Measurements from ENCODE around the gene SLFNL1. TPM values are rescaled to one million over a fixed set of nuclear protein-coding genes. Genes with fewer than 3 reads are reported as not detected.

Gene SLFNL1
- total and polyA plus RNA-seq, 2 donors (not counting 1 experiment from before 2014, with no cell fraction given), result 0.01 to 0.66 TPM

DNA sequence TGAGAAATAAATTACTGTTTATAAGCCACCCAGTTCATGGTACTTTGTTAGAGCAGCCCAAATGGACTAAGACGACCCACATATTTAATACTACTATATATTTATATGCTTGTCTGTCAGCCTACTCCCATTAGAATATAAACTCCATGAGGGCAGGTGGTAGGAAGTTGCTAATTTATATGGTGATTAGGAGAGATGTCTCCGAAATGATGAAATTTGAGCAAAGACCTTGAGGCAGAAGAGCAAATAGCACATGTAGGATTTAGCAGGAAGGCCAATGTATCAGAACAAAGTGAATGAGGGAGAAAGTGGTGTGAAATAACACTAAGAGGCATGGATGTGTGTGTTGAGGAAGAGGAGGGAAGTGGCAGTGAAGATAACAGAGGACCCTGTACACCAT lies 10.6 kb upstream of the SLFNL1 start:
- Histone ChIP-seq H3K4me2 (ENCODE audit: extremely low read depth, insufficient read depth, low read length) (no peak overlapping the region), H3K4me3 (replicated peaks in 1 of 4; ENCODE audit: control extremely low read depth in 1 of 4, insufficient read depth in 1 of 4, low read depth in 3 of 4, low read length in 4 of 4) (no peak overlapping the region), H3K27me3 (ENCODE audit: control insufficient read depth, insufficient read depth, low read length) (no peaks in the 10 kb centered on the region), H4K20me1 (ENCODE audit: control insufficient read depth, extremely low read depth, insufficient read depth, low read length) (no peaks in the 10 kb centered on the region), H3K79me2 (ENCODE audit: control insufficient read depth, insufficient read depth, low read length) (no peaks in the 10 kb centered on the region), H3K36me3 (ENCODE audit: control insufficient read depth, insufficient read depth, low read length) (peaks cover 4% of the 10 kb centered on the region), H3K27ac (ENCODE audit: insufficient read depth, low read length) (no peak overlapping the region), H3K9me3 (ENCODE audit: control insufficient read depth, insufficient read depth, low read depth, low read length) (no peaks in the 10 kb centered on the region), H3K9ac (ENCODE audit: insufficient read depth, low read length) (no peak overlapping the region), H2AFZ (ENCODE audit: low read length) (no peak overlapping the region), H3K4me1 (ENCODE audit: control insufficient read depth, extremely low read depth, insufficient read depth, low read length) (no peaks in the 10 kb centered on the region)
- TF ChIP-seq, protein P1, sequence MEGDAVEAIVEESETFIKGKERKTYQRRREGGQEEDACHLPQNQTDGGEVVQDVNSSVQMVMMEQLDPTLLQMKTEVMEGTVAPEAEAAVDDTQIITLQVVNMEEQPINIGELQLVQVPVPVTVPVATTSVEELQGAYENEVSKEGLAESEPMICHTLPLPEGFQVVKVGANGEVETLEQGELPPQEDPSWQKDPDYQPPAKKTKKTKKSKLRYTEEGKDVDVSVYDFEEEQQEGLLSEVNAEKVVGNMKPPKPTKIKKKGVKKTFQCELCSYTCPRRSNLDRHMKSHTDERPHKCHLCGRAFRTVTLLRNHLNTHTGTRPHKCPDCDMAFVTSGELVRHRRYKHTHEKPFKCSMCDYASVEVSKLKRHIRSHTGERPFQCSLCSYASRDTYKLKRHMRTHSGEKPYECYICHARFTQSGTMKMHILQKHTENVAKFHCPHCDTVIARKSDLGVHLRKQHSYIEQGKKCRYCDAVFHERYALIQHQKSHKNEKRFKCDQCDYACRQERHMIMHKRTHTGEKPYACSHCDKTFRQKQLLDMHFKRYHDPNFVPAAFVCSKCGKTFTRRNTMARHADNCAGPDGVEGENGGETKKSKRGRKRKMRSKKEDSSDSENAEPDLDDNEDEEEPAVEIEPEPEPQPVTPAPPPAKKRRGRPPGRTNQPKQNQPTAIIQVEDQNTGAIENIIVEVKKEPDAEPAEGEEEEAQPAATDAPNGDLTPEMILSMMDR (conservative IDR thresholded peaks at IDR 0.05 in 1 of 2, IDR thresholded peaks at IDR 0.05 in 1 of 2; ENCODE audit: low read depth in 1 of 2, low read length in 2 of 2), result no peak
- no peak for TF ChIP-seq EZH2 (IDR thresholded peaks at IDR 0.05; ENCODE audit: low read length, missing control alignments)
- DNase-seq (ENCODE audit: low read depth in 2 of 2), result no peak

DNA sequence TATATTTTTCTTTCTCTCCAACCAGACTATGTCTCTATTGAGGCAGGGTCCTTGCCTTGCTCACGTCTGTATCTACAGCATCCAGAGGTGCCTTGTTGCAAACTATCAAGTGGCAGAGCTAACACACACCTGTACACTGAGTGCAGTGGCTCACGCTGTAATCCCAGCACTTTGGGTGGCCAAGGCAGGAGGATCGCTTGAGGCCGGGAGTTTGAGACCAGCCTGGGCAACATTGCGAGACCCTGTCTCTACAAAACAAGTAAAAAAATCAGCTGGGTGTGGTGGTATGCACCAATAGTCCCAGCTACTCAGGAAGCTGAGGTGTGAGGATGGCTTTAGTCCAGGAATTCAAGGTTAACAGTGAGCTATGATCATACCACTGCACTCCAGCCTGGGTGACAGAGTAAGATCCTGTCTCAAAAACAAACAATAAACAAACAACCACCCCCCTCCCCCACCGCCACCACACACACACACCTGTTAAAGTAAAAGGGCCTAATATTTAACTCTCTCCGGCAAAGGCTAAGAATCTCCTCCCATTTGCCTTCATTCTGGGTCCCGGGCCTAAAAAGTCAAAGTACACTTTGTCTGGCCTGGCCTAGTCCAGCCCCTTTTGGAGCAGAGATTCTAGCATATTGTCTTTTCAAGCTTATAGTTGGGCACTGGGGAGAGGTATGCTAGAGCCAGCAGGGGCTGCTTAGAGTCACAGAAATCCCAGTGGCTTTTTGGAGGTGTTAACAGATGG lies 9.5 kb upstream of the SLFNL1 start:
- no peak overlapping the region for H3K4me3 ChIP-seq (replicated peaks in 1 of 4; ENCODE audit: control extremely low read depth in 1 of 4, insufficient read depth in 1 of 4, low read depth in 3 of 4, low read length in 4 of 4)
- H3K4me1 ChIP-seq (ENCODE audit: control insufficient read depth, extremely low read depth, insufficient read depth, low read length), result no peaks in the 10 kb centered on the region
- H3K4me2 ChIP-seq (ENCODE audit: extremely low read depth, insufficient read depth, low read length), result no peak overlapping the region
- no peaks in the 10 kb centered on the region for H3K9me3 ChIP-seq (ENCODE audit: control insufficient read depth, insufficient read depth, low read depth, low read length)
- H3K79me2 ChIP-seq (ENCODE audit: control insufficient read depth, insufficient read depth, low read length), result no peaks in the 10 kb centered on the region
- H2AFZ ChIP-seq (ENCODE audit: low read length), result no peak overlapping the region
- no peak overlapping the region for H3K9ac ChIP-seq (ENCODE audit: insufficient read depth, low read length)
- no peak for TF ChIP-seq EZH2 (IDR thresholded peaks at IDR 0.05; ENCODE audit: low read length, missing control alignments)
- TF ChIP-seq, protein P1 (conservative IDR thresholded peaks at IDR 0.05 in 1 of 2, IDR thresholded peaks at IDR 0.05 in 1 of 2; ENCODE audit: low read depth in 1 of 2, low read length in 2 of 2), result no peak
- peaks cover 4% of the 10 kb centered on the region for H3K36me3 ChIP-seq (ENCODE audit: control insufficient read depth, insufficient read depth, low read length)
- no peaks in the 10 kb centered on the region for H4K20me1 ChIP-seq (ENCODE audit: control insufficient read depth, extremely low read depth, insufficient read depth, low read length)
- H3K27me3 ChIP-seq (ENCODE audit: control insufficient read depth, insufficient read depth, low read length), result no peaks in the 10 kb centered on the region
- no peak overlapping the region for H3K27ac ChIP-seq (ENCODE audit: insufficient read depth, low read length)
- DNase-seq (ENCODE audit: low read depth in 2 of 2), result no peak

DNA sequence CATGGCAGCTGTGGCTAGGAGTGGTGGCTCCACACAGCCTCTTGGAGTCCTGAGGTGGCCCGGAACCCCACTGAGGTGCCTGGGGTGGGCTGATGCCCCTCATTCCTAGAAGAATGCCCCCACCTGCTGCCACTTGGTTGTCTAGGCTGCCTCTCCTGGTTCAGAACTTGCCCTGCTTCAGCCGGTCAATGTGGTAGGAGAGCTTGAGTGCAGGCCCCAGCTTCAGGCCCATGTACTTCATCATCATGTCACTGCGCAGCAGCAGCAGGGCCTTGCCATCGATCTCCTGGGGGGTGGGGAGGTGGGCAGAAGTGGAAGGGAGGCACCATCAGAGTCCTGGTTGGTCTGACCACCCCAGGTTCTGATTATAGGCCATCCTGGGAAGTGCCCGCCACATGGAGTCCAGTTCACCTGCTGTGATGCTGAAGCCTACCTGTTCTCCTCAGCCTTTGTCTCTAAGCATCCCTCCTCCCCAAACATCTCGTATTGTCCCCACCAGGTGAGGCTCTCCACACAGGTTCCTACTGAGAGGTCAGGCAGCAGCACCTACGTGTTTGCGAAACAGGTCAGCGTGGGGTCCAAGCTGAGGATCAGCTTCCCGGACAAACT lies 6.6 kb upstream of the SLFNL1 start:
- no peak for DNase-seq (ENCODE audit: low read depth in 2 of 2)
- Histone ChIP-seq H3K27ac (ENCODE audit: insufficient read depth, low read length) (no peak overlapping the region), H3K36me3 (ENCODE audit: control insufficient read depth, insufficient read depth, low read length) (peaks cover 4% of the 10 kb centered on the region), H3K9me3 (ENCODE audit: control insufficient read depth, insufficient read depth, low read depth, low read length) (no peaks in the 10 kb centered on the region), H3K4me3 (replicated peaks in 1 of 4; ENCODE audit: control extremely low read depth in 1 of 4, insufficient read depth in 1 of 4, low read depth in 3 of 4, low read length in 4 of 4) (no peak overlapping the region), H2AFZ (ENCODE audit: low read length) (no peak overlapping the region), H3K79me2 (ENCODE audit: control insufficient read depth, insufficient read depth, low read length) (no peaks in the 10 kb centered on the region), H4K20me1 (ENCODE audit: control insufficient read depth, extremely low read depth, insufficient read depth, low read length) (no peaks in the 10 kb centered on the region), H3K9ac (ENCODE audit: insufficient read depth, low read length) (no peak overlapping the region), H3K27me3 (ENCODE audit: control insufficient read depth, insufficient read depth, low read length) (no peaks in the 10 kb centered on the region), H3K4me1 (ENCODE audit: control insufficient read depth, extremely low read depth, insufficient read depth, low read length) (no peaks in the 10 kb centered on the region), H3K4me2 (ENCODE audit: extremely low read depth, insufficient read depth, low read length) (no peak overlapping the region)
- no peak for TF ChIP-seq EZH2 (IDR thresholded peaks at IDR 0.05; ENCODE audit: low read length, missing control alignments)
- TF ChIP-seq, protein P1 (conservative IDR thresholded peaks at IDR 0.05 in 1 of 2, IDR thresholded peaks at IDR 0.05 in 1 of 2; ENCODE audit: low read depth in 1 of 2, low read length in 2 of 2), result no peak
